ENCODE measurements around the gene TRMT10C. TPM values are rescaled to one million over a fixed set of nuclear protein-coding genes. Genes with fewer than 3 reads are reported as not detected.
"Not testable (repeated sequence)": the region's sequence is repeated elsewhere in the genome, so short reads cannot be mapped to it uniquely, and the experiment has no call there.

The TRMT10C gene
- total and polyA plus RNA-seq, 12 donors = 10.4 to 81.3 (median 24.9) TPM

- H3K27me3 ChIP-seq = no peaks in the 10 kb centered on the region
These were observed 41.5 kb downstream of the TRMT10C start for GRCh38 chr3:101603184-101603583.

GRCh38 chr3:101605398-101605797 lies 43.7 kb downstream of the TRMT10C start:
- H3K4me3 ChIP-seq; H3K36me3 ChIP-seq (replicated peaks in 1 of 2); intact Hi-C loops (cut with DNase I); H3K27me3 ChIP-seq; H3K9me3 ChIP-seq (replicated peaks in 1 of 3); H3K27ac ChIP-seq; H3K4me1 ChIP-seq (replicated peaks in 1 of 2): not testable (repeated sequence)
- DNase-seq = peak in 1 of 7 donors; percentile 17
- 75 to 81% (median 78%) methylated on average over 10 of the region's 10 CpGs for WGBS, 4 donors

More at GRCh38 chr3:101603184-101603583, 41.5 kb downstream of the TRMT10C start:
- H3K4me1 ChIP-seq (replicated peaks in 1 of 2) = no peaks in the 10 kb centered on the region
- no peak for TF ChIP-seq CTCF (IDR thresholded peaks at IDR 0.05)
- no peak for TF ChIP-seq POLR2A (IDR thresholded peaks at IDR 0.05)
- no peak overlapping the region for H3K4me3 ChIP-seq
- DNase-seq = peak in 1 of 7 donors; percentile 18
- H3K27ac ChIP-seq = no peak overlapping the region
- 93 to 96% (median 94%) methylated on average over 1 of the region's 1 CpG for WGBS, 4 donors
- H3K36me3 ChIP-seq (replicated peaks in 1 of 2) = no peaks in the 10 kb centered on the region
- H3K9me3 ChIP-seq (replicated peaks in 1 of 3) = no peaks in the 10 kb centered on the region
- intact Hi-C loops (cut with DNase I) = no loop called here

GRCh38 chr3:101611023-101611422 lies 49.4 kb downstream of the TRMT10C start:
- Histone ChIP-seq H3K4me3 (no peak overlapping the region), H3K9me3 (replicated peaks in 1 of 3) (no peaks in the 10 kb centered on the region), H3K36me3 (replicated peaks in 1 of 2) (no peaks in the 10 kb centered on the region), H3K4me1 (replicated peaks in 1 of 2) (no peaks in the 10 kb centered on the region), H3K27ac (no peak overlapping the region), H3K27me3 (no peaks in the 10 kb centered on the region)
- TF ChIP-seq POLR2A (IDR thresholded peaks at IDR 0.05) (no peak), CTCF (IDR thresholded peaks at IDR 0.05) (no peak)
- 91 to 100% (median 94%) methylated on average over 2 of the region's 2 CpGs for WGBS, 4 donors
- DNase-seq = no peak
- intact Hi-C loops (cut with DNase I) = no loop called here

- H3K4me3 ChIP-seq; intact Hi-C loops (cut with DNase I); H3K4me1 ChIP-seq (replicated peaks in 1 of 2); H3K9me3 ChIP-seq (replicated peaks in 1 of 3); H3K27me3 ChIP-seq; H3K27ac ChIP-seq; H3K36me3 ChIP-seq (replicated peaks in 1 of 2): not testable (repeated sequence)
- peak in 1 of 7 donors; percentile 13 for DNase-seq
- 78 to 88% (median 83%) methylated on average over 8 of the region's 9 CpGs for WGBS, 4 donors
These were observed 51.3 kb downstream of the TRMT10C start for GRCh38 chr3:101613014-101613413.

GRCh38 chr3:101615525-101615924 lies 53.9 kb downstream of the TRMT10C start:
- H3K27me3 ChIP-seq = no peaks in the 10 kb centered on the region
- H3K4me3 ChIP-seq = no peak overlapping the region
- no peaks in the 10 kb centered on the region for H3K4me1 ChIP-seq (replicated peaks in 1 of 2)
- WGBS, 4 donors = 91 to 97% (median 95%) methylated on average over 6 of the region's 6 CpGs
- H3K36me3 ChIP-seq (replicated peaks in 1 of 2) = no peaks in the 10 kb centered on the region
- no peak for DNase-seq
- no peak overlapping the region for H3K27ac ChIP-seq
- TF ChIP-seq CTCF (IDR thresholded peaks at IDR 0.05) = no peak
- no peaks in the 10 kb centered on the region for H3K9me3 ChIP-seq (replicated peaks in 1 of 3)
- intact Hi-C loops (cut with DNase I) = no loop called here

Small RNA genes lying within 50 kb of the gene (small RNA-seq; reads per million reads assigned to genes)
- gene RNU6-1256P = 0 reads per million in 2 donors

Other genes with a start within 250 kb of the TRMT10C start
- 1 to 10 TPM in 1 of 9 donors, under 1 TPM in 8; 0.06 to 1.3 (median 0.25) TPM for gene IMPG2, start 241.3 kb upstream of the TRMT10C start, total RNA-seq
- under 1 TPM; 0.10 to 0.35 (median 0.16) TPM for gene IMPG2, start 241.3 kb upstream of the TRMT10C start, polyA plus RNA-seq
- gene SENP7, start 48.7 kb upstream of the TRMT10C start, total RNA-seq = 10 to 100 TPM in 6 of 9 donors, 1 to 10 TPM in 3; 6.2 to 43.0 (median 13.5) TPM
- 10 to 100 TPM in 1 of 3 donors, 1 to 10 TPM in 2; 7.0 to 12.9 (median 10.0) TPM for gene SENP7, start 48.7 kb upstream of the TRMT10C start, polyA plus RNA-seq
- gene PCNP, start 12.3 kb downstream of the TRMT10C start, total RNA-seq = 100 to 1,000 TPM in 5 of 9 donors, 10 to 100 TPM in 4; 41.0 to 133 (median 102) TPM
- gene PCNP, start 12.3 kb downstream of the TRMT10C start, polyA plus RNA-seq = 100 to 1,000 TPM in 1 of 3 donors, 10 to 100 TPM in 2; 47.8 to 146 (median 59.1) TPM
- gene ZBTB11, start 115.3 kb downstream of the TRMT10C start, total RNA-seq = 10 to 100 TPM; 10.8 to 20.0 (median 14.8) TPM
- 10 to 100 TPM in 1 of 3 donors, 1 to 10 TPM in 2; 4.9 to 16.5 (median 6.7) TPM for gene ZBTB11, start 115.3 kb downstream of the TRMT10C start, polyA plus RNA-seq
- gene RPL24, start 124.8 kb downstream of the TRMT10C start, total RNA-seq = 1,000 to 10,000 TPM in 4 of 9 donors, 100 to 1,000 TPM in 5; 604 to 1,652 (median 972) TPM
- gene RPL24, start 124.8 kb downstream of the TRMT10C start, polyA plus RNA-seq = 1,000 to 10,000 TPM; 1,228 to 2,705 (median 2,245) TPM
- 10 to 100 TPM in 4 of 9 donors, 1 to 10 TPM in 5; 4.1 to 21.3 (median 8.5) TPM for gene CEP97, start 162.7 kb downstream of the TRMT10C start, total RNA-seq
- gene CEP97, start 162.7 kb downstream of the TRMT10C start, polyA plus RNA-seq = 1 to 10 TPM; 1.2 to 5.9 (median 2.1) TPM
- gene NXPE3, start 217.3 kb downstream of the TRMT10C start, total RNA-seq = 10 to 100 TPM in 3 of 9 donors, 1 to 10 TPM in 6; 4.9 to 25.2 (median 7.9) TPM
- 1 to 10 TPM; 2.7 to 7.7 (median 3.7) TPM for gene NXPE3, start 217.3 kb downstream of the TRMT10C start, polyA plus RNA-seq

Data from adrenal gland (tissue), 12 donors.